PC-9 (cell line): ENCODE data around the gene MRPL41.
"Not testable (repeated sequence)": the region's sequence is repeated elsewhere in the genome, so short reads cannot be mapped to it uniquely, and the experiment has no call there.

Source experiments
- CTCF ChIP-seq: fragments of 200-600 bp; sonication (generic); conservative IDR thresholded peaks from 2 replicates; pipeline ENCODE4 v1.6.1; 2017; ENCODE audit warnings: mixed run types, antibody characterized with exemption, mild to moderate bottlenecking, moderate library complexity
- EZH2 ChIP-seq: fragments of 200-600 bp; sonication (generic); IDR thresholded peaks from 2 replicates; pipeline ENCODE4 v1.8.0; 2017; ENCODE audit warnings: antibody characterized with exemption, low read depth

GRCh38 chr9:137553654-137554053 lies 2.0 kb downstream of the MRPL41 start:
- TF ChIP-seq CTCF, EZH2: not testable (repeated sequence)
